RCC 7860 (cell line): Measurements from ENCODE around the gene CDH26.

Experiments used
- DNase-seq: peaks from one replicate; pipeline ENCODE4 v3.0.0-alpha.2; 2015; ENCODE audit warnings: low spot score
- FAIRE-seq: peaks from 2 replicates; lab custom pipeline; 2012; peaks lifted over from hg19 to GRCh38; lab: Jason Lieb, UNC

Gene CDH26

DNA sequence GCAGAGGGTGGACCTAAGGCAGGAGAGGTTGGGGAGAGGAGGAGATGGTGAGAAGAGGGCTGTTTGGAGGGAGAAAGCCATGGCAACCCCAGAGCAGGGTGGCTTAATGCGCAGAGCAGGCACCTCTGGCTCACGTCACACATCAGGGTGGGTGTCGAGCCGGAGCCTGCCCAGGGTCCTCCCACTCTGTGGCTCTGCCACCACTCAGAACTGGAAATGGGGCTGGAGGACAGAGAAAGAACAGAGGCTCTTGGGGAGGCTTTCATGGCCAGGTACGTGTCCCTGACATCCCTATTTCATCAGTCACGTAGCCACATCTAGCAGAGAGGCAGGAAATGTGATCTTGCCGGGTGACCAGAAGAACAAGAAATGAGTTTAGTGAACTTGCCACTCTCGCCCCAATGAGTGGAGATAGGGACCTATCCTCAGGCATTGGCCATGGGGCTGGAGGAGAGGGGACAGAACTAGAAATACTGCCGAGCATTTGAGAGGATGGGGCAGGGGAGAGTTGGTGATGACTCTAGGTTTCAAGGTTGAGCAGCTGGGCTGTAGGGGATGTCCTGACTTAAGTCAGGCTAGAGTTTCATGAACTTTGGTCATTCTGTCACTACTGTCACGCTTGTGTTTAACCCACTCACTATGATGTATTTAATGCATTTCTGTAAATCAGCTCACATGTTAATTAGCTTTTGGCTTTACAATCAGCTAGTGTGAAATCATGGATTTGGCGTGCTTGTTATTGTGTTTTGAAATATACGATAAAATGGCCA lies 52.7 kb downstream of the CDH26 start:
- DNase-seq (no peak), FAIRE-seq (no peak)

DNA sequence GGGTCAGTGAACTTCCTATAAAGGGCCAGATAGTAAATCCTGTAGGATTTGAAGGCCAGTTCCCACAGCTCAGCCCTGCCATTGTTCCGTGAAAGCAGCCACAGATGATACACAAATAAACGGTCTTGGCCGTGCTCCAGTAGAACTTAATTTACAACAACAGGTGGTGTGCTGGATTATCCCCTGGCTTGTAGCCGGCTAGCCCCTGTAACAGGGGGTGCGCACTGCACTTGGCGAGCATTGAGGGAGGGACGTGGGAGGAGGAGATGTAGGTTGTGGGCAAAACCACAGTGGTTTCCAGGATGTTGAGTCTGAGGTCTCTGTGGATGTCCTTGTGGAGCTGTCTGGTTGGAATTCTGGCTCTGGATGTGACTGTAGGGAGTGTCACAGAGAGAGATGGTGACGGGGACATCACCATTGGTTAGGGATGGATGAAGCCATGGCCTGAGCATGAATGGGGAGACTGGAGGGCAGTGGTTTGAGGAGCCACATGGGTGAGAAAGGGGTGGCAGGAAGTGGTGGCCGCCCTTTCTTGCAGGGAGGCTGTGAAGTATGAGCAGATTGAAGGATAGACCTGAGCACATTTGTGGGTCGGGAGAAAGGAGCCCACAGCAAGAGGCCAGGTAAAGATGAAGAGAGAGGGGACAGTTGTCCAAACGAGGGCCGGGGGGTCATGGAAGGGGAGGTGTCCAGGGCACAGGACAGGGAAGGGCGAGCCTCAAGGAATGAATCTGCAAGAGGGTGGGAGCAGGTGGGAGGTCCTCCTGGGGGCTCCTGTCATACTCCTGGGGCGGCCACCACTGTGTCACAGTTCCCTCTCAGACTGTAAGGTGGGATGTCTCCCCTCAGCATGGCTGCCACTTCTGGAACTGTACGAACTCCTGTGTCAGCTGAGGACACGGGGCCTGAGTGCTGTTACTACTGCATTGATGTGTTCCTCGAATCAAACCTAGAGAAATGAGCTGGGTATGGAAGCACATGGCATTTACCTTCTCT lies 53.6 kb downstream of the CDH26 start:
- FAIRE-seq (no peak), DNase-seq (no peak)

DNA sequence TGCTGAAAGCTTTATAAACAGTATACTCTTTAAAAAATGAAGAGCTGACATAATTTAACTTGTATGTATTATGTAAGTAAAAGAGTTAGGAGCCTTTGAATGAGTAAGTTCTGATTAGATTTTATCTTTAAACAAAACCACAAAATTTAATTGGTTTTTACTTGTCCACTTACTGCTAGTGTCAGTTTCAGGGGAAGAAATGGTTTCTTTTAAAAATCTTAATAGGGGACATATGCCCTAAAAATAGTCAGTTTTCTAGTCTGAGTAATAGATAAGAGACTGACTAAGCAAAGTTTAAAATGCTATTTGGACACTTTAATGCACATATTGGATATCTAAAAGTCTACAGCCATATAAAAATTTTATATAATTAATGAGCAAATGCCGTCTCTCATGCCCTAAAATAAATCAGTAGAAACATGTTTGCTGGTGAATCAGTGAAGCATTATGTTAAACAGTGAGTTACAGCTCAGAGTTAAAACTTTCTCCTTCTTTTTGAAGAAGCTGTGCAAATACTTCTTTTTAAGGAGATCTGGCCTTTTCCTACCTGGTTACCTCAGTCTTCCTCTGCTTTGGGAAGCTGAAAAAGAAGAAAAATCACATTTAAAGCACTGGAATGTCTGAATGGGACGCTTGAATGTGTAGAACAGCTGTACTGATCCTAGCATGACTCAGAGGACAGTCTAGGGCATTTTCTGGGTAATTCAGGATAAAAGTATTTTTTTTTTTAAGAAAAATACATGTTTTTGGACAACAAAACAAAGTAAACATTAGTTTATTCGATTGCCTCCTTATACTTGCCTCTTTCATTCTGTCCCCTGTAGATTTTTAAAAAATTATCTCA lies 55.3 kb downstream of the CDH26 start:
- FAIRE-seq (peak; percentile 17), DNase-seq (no peak)

DNA sequence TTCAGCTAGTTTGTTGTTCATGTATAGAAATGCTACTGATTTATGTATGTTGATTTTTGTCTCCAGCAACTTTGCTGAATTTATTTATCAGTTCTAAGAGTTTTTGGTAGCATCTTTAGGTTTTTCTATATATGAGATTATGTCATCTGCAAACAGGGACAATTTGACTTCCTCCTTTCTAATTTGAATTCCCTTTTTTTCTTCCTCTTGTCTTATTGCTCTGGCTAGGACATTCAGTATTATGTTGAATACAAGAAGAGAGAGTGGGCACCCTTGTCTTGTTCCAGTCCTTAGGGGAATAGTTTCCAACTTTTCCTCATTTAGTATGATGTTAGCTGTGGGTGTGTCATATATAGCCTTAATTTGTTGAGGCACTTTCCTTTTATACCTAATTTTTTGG lies 58.2 kb downstream of the CDH26 start:
- no peak for FAIRE-seq
- no peak for DNase-seq

DNA sequence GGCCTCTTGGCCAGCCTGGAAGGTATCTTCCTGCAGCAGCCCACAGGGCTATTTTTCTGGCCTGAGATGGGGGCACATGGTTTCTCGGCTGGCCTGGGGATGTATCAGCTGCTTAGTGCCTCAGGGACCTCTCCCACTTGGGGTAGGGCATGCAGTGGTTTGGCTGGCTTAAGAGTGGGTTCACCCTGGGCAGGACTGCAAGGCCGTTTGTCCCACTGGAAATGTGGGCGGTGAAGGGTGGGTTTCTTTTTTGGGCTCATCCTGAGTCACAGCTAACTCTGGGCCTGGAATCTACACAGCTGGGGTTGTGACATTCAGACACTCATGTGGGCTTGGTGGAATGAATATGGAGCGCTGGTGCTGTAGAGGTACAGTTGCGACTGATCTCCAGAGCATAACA lies 62.0 kb downstream of the CDH26 start:
- FAIRE-seq = no peak
- no peak for DNase-seq

DNA sequence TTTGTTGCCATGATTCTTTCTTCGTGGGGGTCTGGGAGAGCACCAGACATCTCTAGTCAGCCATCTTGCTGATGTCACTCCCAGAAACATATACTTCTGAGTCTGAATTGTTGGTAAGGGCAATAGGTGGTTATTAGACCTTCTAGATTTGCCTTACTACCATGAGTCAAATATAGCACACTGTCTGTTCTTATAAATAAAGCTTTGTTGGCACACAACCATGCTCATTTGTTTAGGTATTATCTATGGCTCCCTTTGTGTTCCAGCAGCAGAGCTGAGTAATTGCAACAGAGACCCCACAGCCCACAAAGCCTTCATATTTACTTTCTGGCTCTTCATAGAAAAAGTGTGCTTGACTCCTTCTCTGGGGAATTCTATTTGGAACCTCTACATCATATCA lies 62.9 kb downstream of the CDH26 start:
- FAIRE-seq (no peak), DNase-seq (no peak)

DNA sequence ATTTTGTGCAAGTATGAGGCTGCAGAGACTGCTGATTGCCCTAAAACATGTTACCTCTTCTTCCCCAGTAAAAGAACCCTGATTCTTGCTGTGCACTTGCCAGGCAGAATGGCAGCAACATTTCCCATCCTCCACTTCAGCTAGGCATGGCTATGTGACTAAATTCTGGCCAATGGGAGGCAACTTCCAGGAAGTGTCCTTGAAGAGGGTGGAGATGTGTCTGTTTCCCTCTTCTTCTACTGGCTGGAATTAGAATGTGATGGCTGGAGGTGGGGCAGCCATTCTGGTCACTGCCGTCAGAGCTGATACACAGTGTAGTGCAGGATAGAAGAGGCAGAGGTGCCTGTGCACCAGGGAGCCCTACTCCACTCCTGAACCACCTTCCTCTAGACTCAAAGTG lies 64.6 kb downstream of the CDH26 start:
- FAIRE-seq (no peak), DNase-seq (no peak)

DNA sequence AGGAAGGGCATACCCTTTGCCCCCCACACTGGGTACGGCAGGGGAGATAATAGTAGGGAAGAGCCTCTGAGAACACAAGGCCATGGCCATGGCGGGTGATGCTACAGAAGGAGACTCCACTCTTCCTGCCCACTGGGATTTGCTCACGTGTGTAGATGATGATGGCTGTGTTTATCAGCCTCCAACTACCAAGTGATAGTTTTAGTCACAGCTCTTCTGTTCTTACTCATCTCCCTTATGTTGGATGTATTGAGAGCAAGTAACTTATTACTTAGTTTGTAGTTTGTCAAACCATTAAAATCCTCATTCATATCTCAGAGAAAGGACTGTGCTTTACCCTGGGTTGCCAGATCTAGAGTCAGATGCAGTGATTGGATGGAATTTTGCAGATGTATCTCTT lies 66.0 kb downstream of the CDH26 start:
- FAIRE-seq (no peak), DNase-seq (no peak)

DNA sequence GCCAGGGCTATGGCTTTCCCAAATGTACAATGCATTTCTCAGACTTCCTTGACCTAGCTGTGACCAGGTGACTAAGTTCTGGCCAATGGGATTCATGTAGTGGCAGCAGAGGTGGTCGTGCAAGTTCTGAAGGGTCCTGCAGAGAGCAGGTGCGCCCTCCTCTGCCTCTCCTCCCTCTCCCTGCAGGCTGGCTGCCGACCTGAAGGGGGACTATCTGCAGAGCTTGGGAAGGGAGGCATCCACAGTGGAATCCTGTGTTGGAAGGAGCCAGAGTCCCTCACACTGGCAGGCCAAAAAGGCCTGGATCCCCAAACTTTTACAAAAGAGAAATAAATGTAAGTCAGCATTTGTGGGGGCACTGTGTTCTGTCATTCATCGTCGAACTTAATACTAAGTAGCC lies 66.6 kb downstream of the CDH26 start:
- FAIRE-seq = no peak
- no peak for DNase-seq

DNA sequence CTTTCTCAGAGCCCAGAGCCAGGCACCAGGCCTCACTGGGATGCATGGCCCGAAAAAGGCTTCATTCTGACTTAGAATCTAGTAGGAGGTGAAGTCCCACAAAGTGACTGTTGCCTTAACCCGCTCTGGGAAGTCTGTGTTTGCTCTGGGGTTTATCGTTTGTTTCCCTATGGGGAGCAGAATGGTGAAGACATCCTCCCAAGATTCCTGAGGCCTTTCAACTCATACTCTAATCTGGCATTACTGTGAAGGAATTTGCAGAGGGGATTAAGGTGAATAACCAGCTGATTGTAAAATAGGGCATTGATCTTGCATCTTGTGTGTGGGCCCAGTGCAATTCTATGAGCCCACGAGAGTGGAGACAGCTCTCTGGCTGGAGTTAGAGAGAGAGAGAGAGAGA lies 67.8 kb downstream of the CDH26 start:
- FAIRE-seq = no peak
- no peak for DNase-seq

DNA sequence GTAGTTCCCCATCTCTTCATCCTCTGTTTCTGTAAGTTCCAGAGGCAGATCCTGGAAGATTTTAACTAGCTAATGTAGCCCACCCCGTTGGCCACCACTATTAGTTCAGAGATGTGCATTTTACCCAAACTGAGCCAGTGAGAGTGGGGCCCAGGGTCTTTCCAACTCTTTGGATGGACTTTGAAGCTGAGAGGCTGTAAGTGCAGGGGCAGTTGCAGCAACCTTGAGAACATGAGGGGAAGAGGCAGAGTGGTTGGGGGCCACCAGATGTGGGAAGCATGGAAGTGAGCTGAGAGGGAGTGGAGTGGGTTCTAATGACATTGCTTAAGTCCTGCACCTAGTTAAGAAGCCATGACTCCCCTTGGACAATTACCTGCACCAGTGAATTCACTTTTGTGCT lies 72.2 kb downstream of the CDH26 start:
- DNase-seq = no peak
- FAIRE-seq = no peak

DNA sequence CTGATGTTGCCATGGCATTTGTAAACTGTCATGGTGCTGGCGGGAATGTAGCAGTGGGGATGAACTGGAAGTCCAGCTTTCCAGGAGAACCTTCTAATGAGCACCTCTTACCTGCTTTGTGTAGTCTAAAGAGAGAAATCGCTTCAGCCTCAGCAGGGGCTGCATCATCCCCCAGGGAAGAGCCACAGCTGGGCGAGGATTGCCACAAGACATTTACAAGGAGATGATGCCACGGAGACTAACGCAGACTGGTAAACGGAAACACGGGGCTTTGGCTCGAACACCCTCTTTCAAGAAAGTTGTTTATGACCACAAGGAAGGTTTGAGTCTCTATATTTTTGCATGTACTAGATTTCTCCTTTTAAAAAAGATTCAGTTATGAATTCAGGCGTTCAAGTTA lies 72.9 kb downstream of the CDH26 start:
- no peak for FAIRE-seq
- DNase-seq = no peak

DNA sequence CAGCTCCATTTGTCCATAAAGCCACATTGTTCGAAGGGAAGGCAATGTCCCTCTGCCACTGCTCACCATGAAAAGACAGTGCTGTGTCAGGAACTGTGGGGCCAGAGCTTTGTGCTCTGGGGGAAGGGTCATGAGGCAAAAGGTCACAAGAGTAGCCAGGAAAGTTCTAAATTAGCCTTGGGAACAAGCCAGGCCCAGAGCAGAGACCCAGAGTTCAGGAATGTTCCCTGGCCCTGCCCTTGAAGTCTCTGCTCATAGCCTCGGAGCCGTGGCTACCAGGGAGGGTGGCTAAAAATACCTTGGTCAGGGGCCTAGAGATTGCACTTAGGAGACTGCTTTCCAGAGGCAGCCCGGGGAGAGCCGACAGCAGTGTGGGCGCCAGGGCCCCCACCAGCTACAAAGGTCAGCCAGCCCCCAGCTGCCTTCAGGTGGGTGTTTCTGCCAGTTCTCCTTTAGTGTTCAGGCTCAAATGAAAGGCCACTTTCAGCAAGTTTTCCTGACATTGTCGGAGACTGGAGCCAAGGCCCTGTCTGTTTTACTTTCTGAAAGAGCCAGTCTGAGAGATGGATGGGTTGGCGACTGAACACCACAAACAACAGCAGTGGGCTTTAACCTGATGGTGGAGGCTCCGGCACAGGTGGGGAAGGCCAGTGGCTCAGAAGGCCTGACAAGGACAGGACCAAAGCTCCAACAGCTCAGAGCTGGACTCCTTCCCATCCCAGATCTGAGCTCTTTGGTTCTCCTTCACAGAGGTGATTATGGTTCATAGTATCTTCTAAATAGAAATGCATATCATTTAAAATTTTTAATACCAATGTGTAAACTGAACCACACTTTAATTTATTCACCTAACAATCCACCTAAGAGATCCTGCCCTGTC lies 76.2 kb downstream of the CDH26 start:
- DNase-seq = no peak
- FAIRE-seq = no peak

DNA sequence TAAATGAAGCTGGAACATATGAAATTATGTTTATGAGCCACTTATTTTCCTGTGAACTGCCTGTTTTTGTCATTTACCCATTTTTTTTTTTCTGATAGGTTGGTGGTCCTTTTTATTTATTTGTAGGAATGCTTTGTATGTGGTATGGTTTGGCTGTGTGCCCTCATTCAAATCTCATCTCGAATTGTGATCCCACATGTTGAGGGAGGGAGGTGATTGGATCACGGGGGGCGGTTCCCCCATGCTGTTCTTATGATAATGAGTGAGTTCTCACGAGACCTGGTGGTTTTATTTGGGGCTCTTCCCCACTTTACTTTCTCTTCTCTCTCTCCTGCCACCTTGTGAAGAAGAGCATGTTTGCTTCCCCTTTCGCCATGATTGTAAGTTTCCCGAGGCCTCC lies 77.3 kb downstream of the CDH26 start:
- FAIRE-seq (no peak), DNase-seq (no peak)

DNA sequence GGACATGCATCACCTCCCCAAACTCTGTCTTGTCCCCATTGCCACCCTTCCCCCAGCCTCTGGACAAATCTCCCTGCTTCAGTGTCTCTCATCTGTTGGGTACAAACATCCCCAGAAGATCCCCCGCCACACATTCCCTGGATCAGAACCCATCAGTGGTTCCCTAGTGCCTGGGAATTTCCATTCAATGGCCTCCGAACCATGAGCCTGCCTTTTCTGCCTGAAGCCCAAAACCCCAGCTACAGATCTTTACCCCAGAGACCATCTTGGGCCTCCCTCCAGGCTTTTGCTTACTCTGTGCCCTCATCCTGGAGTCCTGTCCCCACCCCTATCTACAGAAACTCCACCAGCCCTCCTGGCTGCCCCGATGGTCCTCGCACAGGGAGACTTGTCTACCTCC lies 78.1 kb downstream of the CDH26 start:
- FAIRE-seq (no peak), DNase-seq (no peak)

DNA sequence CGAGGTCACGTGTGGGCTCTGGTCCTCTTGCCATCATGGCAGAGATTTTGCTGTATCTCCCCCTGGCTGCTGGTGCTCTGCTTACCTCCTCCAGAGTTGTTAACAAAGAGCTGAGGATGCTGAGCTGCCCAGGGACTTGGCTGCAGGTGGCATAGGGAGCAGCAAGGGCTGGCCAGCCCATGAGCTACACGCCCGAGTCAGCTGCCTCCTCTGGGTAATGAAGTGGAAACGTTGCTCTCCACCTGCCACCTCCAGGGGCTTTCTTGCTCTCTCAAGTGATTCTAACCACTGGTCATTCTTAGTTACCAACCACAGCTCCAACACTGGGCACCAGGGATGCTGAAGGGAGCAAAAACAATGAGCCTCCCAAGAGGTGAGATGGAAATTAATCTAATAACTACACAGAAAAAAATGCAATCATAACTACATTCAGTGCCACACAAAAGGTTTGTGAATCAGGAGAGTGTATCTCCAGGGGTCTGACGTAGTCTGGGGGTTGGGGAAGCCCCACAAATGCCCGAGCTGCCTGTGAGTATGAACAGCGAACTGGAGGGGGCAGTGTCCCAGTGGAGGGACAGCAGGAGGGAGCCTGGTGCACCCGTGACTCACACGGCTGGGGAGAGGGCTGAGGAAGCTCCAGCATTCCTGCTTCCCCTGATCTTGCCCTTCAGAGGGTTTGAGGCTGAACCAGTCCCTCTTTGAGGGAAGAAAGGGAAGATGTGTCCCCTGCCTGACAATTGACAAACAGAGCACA lies 78.7 kb downstream of the CDH26 start:
- DNase-seq = peak; percentile 14
- FAIRE-seq = no peak

DNA sequence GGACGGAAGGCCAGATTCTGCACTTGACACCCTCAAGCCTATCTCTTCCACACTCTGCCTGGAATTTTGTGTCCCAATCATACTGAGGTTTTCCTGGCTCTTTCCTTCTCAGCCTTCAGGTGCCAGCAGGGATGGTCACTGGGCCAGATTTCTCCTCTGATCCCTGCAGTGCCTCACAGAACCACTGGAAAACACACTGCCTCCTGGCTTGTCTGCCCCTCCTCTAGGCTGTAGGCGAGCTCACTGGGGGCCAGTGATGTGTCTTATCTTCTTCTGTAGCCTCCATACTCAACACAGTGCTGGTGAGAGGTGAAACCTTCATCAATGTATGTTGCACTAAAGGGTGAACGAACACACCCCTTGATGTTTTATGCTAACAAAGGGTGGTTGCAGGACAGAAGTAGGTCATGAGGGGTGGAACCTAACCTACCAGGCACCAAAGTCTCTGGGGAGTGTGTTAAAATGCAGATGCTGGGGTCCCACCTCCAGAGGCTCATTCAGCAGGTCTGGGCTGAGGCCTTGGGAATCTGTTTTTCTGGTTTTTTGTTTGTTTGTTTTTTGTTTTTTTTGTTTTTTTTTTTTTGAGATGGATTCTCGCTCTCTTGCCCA lies 80.3 kb downstream of the CDH26 start:
- FAIRE-seq = no peak
- no peak for DNase-seq

DNA sequence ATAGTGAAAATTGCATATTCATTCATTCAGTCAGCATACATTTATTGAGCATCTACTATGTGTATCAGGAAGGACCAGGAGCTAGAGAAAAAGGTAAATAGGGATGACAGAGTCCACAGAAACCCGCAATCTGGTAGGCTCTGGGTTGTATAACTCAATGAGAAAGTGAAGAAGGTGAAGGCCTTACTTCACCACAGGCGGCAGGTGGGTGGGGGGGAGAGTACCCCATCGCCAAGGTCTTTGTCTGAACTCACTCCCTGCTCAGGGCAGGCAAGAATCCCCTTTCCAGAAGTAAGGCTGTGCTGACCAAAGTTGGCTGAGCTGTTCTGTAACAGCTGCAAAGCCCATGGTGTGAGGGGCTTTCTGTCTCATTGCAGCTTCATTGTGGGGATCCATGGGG lies 81.3 kb downstream of the CDH26 start:
- no peak for DNase-seq
- no peak for FAIRE-seq
